GM23248 (cell line): Measurements from ENCODE around the gene LUM. TPM values are rescaled to one million over a fixed set of nuclear protein-coding genes. Genes with fewer than 3 reads are reported as not detected.

ENCODE experiments used
- DNase-seq: peaks from one replicate; pipeline ENCODE4 v3.0.0-alpha.2; 2015
- H2AFZ ChIP-seq: fragments of 200-600 bp; sonication (generic); 2 replicates; pipeline ENCODE4 v1.6.1; 2016; ENCODE audit warnings: antibody characterized with exemption
- H3F3A ChIP-seq: fragments of 200-600 bp; sonication (generic); 2 replicates; pipeline ENCODE4 v1.6.1; 2016; ENCODE audit warnings: mild to moderate bottlenecking, antibody characterized with exemption, mixed run types; ENCODE audit not compliant: insufficient read depth
- H3K27ac ChIP-seq: fragments of 200-600 bp; sonication (generic); 2 replicates; pipeline ENCODE4 v1.5.1; 2016; ENCODE audit warnings: mild to moderate bottlenecking
- H3K27me3 ChIP-seq: fragments of 200-600 bp; sonication (generic); replicated peaks from 2 replicates; pipeline ENCODE4 v1.6.1; 2016; ENCODE audit warnings: mild to moderate bottlenecking; ENCODE audit not compliant: insufficient read depth
- H3K36me3 ChIP-seq: fragments of 200-600 bp; sonication (generic); 2 replicates; pipeline ENCODE4 v1.6.1; 2016; ENCODE audit warnings: low read depth, mild to moderate bottlenecking
- H3K4me1 ChIP-seq: fragments of 200-600 bp; sonication (generic); 2 replicates; pipeline ENCODE4 v1.6.1; 2016; ENCODE audit warnings: mild to moderate bottlenecking; ENCODE audit not compliant: insufficient read depth
- H3K4me2 ChIP-seq: fragments of 200-600 bp; sonication (generic); one replicate; pipeline ENCODE4 v1.6.1; 2016; ENCODE audit warnings: mild to moderate bottlenecking; ENCODE audit not compliant: unreplicated experiment
- H3K4me3 ChIP-seq: fragments of 200-600 bp; sonication (generic); 2 replicates; pipeline ENCODE4 v1.5.1; 2016; ENCODE audit warnings: mild to moderate bottlenecking
- H3K79me2 ChIP-seq: fragments of 200-600 bp; sonication (generic); 2 replicates; pipeline ENCODE4 v1.6.1; 2016; ENCODE audit warnings: mild to moderate bottlenecking; ENCODE audit not compliant: insufficient read depth
- H3K9ac ChIP-seq: fragments of 200-600 bp; sonication (generic); 2 replicates; pipeline ENCODE4 v1.6.1; 2016; ENCODE audit warnings: mild to moderate bottlenecking
- H3K9me2 ChIP-seq: fragments of 200-600 bp; sonication (generic); 2 replicates; pipeline ENCODE4 v1.6.1; 2016; ENCODE audit warnings: mixed run types, mild to moderate bottlenecking, moderate library complexity; ENCODE audit not compliant: insufficient read depth
- H3K9me3 ChIP-seq: fragments of 200-600 bp; sonication (generic); one replicate; pipeline ENCODE4 v1.6.1; 2017; ENCODE audit warnings: low read depth
- H4K20me1 ChIP-seq: fragments of 200-600 bp; sonication (generic); 2 replicates; pipeline ENCODE4 v1.6.0; 2016; ENCODE audit not compliant: insufficient read depth
- EZH2 ChIP-seq: fragments of 200-600 bp; sonication (generic); IDR thresholded peaks from 2 replicates; pipeline ENCODE4 v1.6.1; 2018; ENCODE audit warnings: antibody characterized with exemption, mild to moderate bottlenecking; ENCODE audit not compliant: insufficient read depth, poor library complexity, severe bottlenecking
- EZH2phosphoT487 ChIP-seq: fragments of 200-600 bp; sonication (generic); IDR thresholded peaks from 2 replicates; pipeline ENCODE4 v1.6.1; 2018; ENCODE audit warnings: antibody characterized with exemption, moderate library complexity, mild to moderate bottlenecking, low read depth; ENCODE audit not compliant: insufficient read depth
- WGBS, 2 experiments: methylation state at CpG; one replicate each; pipeline ENCODE4 v1.1.6; 2015 to 2017; ENCODE audit warnings: low lambda C conversion rate in 2 of 2, low coverage in 1 of 2; ENCODE audit errors: missing lambda C conversion rate in 2 of 2; 5-methylcytosine and 5-hydroxymethylcytosine counted together
- in situ Hi-C: fragments of 300-500 bp; cut with MboI; formaldehyde crosslinking; loops from 2 replicates; pipeline ENCODE4 v1.15.0; 2020
- polyA plus RNA-seq: library from polyadenylated mRNA; unstranded; fragments of >200 nt; fragmentation: Nextera tagmentation; extraction: Ambion mirVana; gene quantifications from 2 replicates; pipeline ENCODE4 v1.2.1, GENCODE V29; 2016
- total RNA-seq: library from RNA; depleted of rRNA; stranded (reverse); fragments of >200 nt; shearing (Covaris generic); gene quantifications from 2 replicates; pipeline ENCODE4 v1.2.3, GENCODE V29; 2014; rRNA removed

Gene LUM, protein sequence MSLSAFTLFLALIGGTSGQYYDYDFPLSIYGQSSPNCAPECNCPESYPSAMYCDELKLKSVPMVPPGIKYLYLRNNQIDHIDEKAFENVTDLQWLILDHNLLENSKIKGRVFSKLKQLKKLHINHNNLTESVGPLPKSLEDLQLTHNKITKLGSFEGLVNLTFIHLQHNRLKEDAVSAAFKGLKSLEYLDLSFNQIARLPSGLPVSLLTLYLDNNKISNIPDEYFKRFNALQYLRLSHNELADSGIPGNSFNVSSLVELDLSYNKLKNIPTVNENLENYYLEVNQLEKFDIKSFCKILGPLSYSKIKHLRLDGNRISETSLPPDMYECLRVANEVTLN
- 556 and 573 TPM in 2 replicates for total RNA-seq
- polyA plus RNA-seq = 564 and 584 TPM in 2 replicates

DNA sequence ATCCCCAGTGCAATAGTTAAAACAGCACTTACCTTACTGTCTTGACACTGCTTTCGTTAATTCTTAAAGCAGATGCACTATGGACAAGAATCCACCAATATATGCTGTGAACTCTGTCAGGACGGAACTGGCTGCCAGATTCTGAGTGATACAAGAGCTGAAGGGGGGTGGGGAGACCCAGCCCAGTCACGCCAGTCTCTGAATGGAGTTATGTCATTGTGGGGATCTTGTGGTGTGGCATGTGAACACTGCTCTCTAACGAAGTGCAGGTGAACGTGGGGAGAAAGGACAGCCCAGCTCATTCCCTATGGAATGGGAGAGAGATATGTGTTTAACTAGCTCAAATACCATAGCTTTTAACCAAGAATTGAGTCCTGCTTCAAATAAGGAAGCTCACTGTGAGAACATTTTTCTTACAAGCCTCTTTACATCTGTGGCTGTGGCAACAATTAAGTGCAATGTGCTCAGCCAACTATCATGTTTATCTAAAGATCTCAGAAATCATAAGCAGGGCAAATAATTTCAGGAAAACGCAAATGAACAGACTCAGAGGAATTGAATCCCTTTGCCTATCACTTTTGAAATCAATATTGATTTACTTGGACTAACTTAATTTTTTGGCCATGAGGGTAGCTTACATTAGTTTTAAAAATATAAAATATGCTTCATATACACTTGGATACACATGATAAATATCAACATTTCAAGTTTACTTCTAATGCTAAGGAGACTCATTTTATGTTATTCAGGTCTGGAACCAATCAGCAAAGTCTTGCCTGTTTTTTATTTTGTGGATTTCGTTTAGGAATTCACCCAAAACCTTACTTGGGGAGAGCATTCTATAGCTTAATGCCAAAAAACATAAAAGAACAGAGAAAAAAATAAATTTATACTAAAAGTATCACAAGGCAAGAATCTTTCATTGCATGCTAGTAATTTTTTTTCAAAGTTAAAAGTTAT, at the start of gene LUM:
LUM (minus strand) TSS at position 129 of the 960 bp plus-strand sequence. CDS start 2,515 bp downstream, outside the sequence.
- H3K4me1 ChIP-seq = peaks cover 39% of the 10 kb centered on the region
- in situ Hi-C loops = no loop called here
- WGBS, 2 experiments = 4 to 6% methylated on average over 7 of the region's 7 CpGs
- H3K36me3 ChIP-seq = no peaks in the 10 kb centered on the region
- no peaks in the 10 kb centered on the region for H4K20me1 ChIP-seq
- H3K27me3 ChIP-seq = no peaks in the 10 kb centered on the region
- no peaks in the 10 kb centered on the region for H3K9me3 ChIP-seq
- peak within 1 kb of the TSS; percentile 86 for H3K4me3 ChIP-seq
- TF ChIP-seq EZH2 (no peak), EZH2phosphoT487 (no peak)
- peaks cover 29% of the 10 kb centered on the region; the same call in 1 of the 2 replicates for H3F3A ChIP-seq
- H2AFZ ChIP-seq = peak within 1 kb of the TSS; percentile 71
- H3K4me2 ChIP-seq = peak within 1 kb of the TSS; percentile 86
- H3K9ac ChIP-seq = peak within 1 kb of the TSS; percentile 84
- no peaks in the 10 kb centered on the region for H3K9me2 ChIP-seq
- peak within 1 kb of the TSS; percentile 69 for H3K27ac ChIP-seq
- H3K79me2 ChIP-seq = peaks cover 23% of the 10 kb centered on the region
- DNase-seq = peak; percentile 89

DNA sequence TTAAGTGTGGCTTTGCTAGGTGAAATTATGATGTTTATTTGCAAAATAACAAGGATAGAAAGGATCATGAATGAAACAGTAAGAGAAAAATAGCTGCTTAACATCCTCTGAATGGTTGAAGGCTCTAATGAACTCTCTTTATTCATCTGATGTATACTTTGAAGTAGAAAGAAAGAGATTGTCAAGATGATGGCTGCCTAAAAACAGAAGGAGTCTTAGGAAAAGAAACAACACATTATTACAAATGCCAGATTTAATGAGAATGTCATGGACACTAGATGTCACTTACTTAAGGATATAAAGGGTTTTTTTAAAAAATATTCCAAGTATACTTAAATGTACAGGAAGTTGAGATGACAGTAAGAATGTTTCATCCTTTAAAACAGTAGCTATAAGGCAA, 49.7 kb upstream of the LUM start:
- DNase-seq = no peak
- Histone ChIP-seq H3K9ac (no peak overlapping the region), H3K79me2 (peaks cover 10% of the 10 kb centered on the region), H3K27ac (no peak overlapping the region), H3K4me1 (no peaks in the 10 kb centered on the region), H4K20me1 (no peaks in the 10 kb centered on the region), H3K4me3 (no peak overlapping the region), H3K9me3 (no peaks in the 10 kb centered on the region), H3K4me2 (no peak overlapping the region), H3K36me3 (peaks cover 62% of the 10 kb centered on the region), H3K27me3 (no peaks in the 10 kb centered on the region), H3F3A (no peaks in the 10 kb centered on the region), H2AFZ (no peak overlapping the region), H3K9me2 (no peaks in the 10 kb centered on the region)
- no peak for TF ChIP-seq EZH2
- no peak for TF ChIP-seq EZH2phosphoT487
- in situ Hi-C loops = no loop called here

DNA sequence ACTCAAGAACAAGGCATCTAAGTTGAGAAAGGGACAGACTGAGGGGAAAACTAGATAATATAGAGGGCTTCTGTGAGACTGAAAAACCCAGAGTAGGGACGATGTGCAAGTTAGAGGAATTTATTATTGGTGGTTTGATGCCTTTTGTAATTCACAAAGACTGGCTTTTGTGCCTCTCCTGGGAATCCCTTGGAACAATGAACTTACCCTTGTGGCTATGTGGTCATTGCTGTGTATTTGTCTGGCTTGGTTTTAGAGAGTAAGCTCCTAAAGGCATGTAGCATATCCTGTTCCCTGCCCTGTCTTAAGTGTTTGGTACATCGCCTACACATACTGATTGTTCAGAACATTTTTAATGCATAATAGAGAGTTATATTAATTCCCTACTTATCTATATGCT, 44.7 kb upstream of the LUM start:
- Histone ChIP-seq H3K9me2 (no peaks in the 10 kb centered on the region), H3F3A (no peaks in the 10 kb centered on the region), H3K4me2 (no peak overlapping the region), H3K79me2 (no peaks in the 10 kb centered on the region), H3K4me3 (no peak overlapping the region), H3K4me1 (no peaks in the 10 kb centered on the region), H4K20me1 (no peaks in the 10 kb centered on the region), H3K9me3 (no peaks in the 10 kb centered on the region), H3K27me3 (no peaks in the 10 kb centered on the region), H2AFZ (no peak overlapping the region), H3K27ac (no peak overlapping the region), H3K36me3 (peaks cover 69% of the 10 kb centered on the region), H3K9ac (no peak overlapping the region)
- DNase-seq = no peak
- TF ChIP-seq EZH2 (no peak), EZH2phosphoT487 (no peak)
- 73 to 77% methylated on average over 2 of the region's 2 CpGs for WGBS, 2 experiments
- in situ Hi-C loops = no loop called here

DNA sequence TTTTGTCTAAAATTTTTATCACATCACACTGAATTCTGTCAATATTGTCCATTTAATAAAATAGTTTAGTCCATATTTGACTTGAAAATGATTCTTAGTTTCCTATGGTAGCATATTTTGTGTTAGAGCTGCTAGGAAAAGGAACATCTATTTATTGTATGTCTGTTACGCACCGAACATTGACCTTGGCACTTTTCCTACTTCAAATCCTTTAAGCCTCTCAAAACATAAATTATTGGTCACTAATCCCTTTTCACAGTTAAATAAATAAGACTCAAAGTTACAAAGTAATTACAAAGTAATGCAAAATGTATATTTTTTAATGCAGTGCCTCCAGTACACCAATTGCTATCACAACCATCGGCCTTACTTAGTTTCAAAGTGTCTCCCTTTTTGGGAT, 42.8 kb upstream of the LUM start:
- TF ChIP-seq EZH2phosphoT487 (no peak), EZH2 (no peak)
- WGBS, 2 experiments = 87% methylated on average over 3 of the region's 3 CpGs

More for the DNA sequence above, 42.8 kb upstream of the LUM start:
- Histone ChIP-seq H3F3A (no peaks in the 10 kb centered on the region), H4K20me1 (no peaks in the 10 kb centered on the region), H3K4me2 (no peak overlapping the region), H3K9ac (no peak overlapping the region), H3K9me2 (no peaks in the 10 kb centered on the region), H3K9me3 (no peaks in the 10 kb centered on the region), H3K27me3 (no peaks in the 10 kb centered on the region), H3K4me3 (no peak overlapping the region), H3K79me2 (no peaks in the 10 kb centered on the region), H3K27ac (no peak overlapping the region), H3K4me1 (no peaks in the 10 kb centered on the region), H2AFZ (no peak overlapping the region), H3K36me3 (peaks cover 80% of the 10 kb centered on the region)
- in situ Hi-C loops = no loop called here
- no peak for DNase-seq
